H9 (cell line): ENCODE data around the gene BRCA1. TPM values are rescaled to one million over a fixed set of nuclear protein-coding genes. Genes with fewer than 3 reads are reported as not detected.

Experiments used
- DNase-seq: peaks from one replicate; pipeline ENCODE4 v3.0.0-alpha.2; 2017
- H2AFZ ChIP-seq: one replicate; pipeline ENCODE4 v1.6.1; 2013; ENCODE audit warnings: mild to moderate bottlenecking, low read length, control low read depth, moderate library complexity
- H2AK5ac ChIP-seq: 2 replicates; pipeline ENCODE4 v1.6.1; 2013; ENCODE audit warnings: low read length, control low read depth, mixed read lengths; ENCODE audit not compliant: insufficient read length
- H2BK120ac ChIP-seq: one replicate; pipeline ENCODE4 v1.6.1; 2013; ENCODE audit warnings: low read depth, mild to moderate bottlenecking, low read length, control low read depth, inconsistent platforms; ENCODE audit not compliant: poor library complexity, severe bottlenecking
- H2BK12ac ChIP-seq: 2 replicates; pipeline ENCODE4 v1.6.1; 2013; ENCODE audit warnings: low read length, control low read depth, mixed read lengths, low read depth; ENCODE audit not compliant: insufficient read length
- H2BK15ac ChIP-seq: 2 replicates; pipeline ENCODE4 v1.6.1; 2013; ENCODE audit warnings: low read depth, low read length, control low read depth
- H2BK20ac ChIP-seq: one replicate; pipeline ENCODE4 v1.6.1; 2013; ENCODE audit warnings: low read depth, mild to moderate bottlenecking, low read length, control low read depth, inconsistent platforms; ENCODE audit not compliant: poor library complexity, severe bottlenecking
- H2BK5ac ChIP-seq: 2 replicates; pipeline ENCODE4 v1.6.1; 2013; ENCODE audit warnings: low read length, control low read depth, mixed read lengths; ENCODE audit not compliant: insufficient read length
- H3K14ac ChIP-seq: 2 replicates; pipeline ENCODE4 v1.6.1; 2013; ENCODE audit warnings: low read length, control low read depth; ENCODE audit not compliant: insufficient read depth
- H3K18ac ChIP-seq: 2 replicates; pipeline ENCODE4 v1.6.1; 2013; ENCODE audit warnings: low read depth, mild to moderate bottlenecking, mixed read lengths, low read length, control low read depth; ENCODE audit not compliant: insufficient read length
- H3K23ac ChIP-seq: 2 replicates; pipeline ENCODE4 v1.6.1; 2013; ENCODE audit warnings: low read length, control low read depth, mixed read lengths, low read depth; ENCODE audit not compliant: insufficient read length
- H3K23me2 ChIP-seq: 2 replicates; pipeline ENCODE4 v1.6.1; 2013; ENCODE audit warnings: low read depth, mild to moderate bottlenecking, mixed read lengths, low read length, control low read depth; ENCODE audit not compliant: insufficient read length, poor library complexity, severe bottlenecking
- H3K27ac ChIP-seq: 2 replicates; pipeline ENCODE4 v1.5.1; 2013; ENCODE audit warnings: low read length, control low read depth, mixed read lengths, low read depth; ENCODE audit not compliant: insufficient read length
- H3K27me3 ChIP-seq: 2 replicates; pipeline ENCODE4 v1.6.1; 2013; ENCODE audit warnings: low read length, control low read depth, inconsistent platforms; ENCODE audit not compliant: insufficient read depth
- H3K4ac ChIP-seq: 2 replicates; pipeline ENCODE4 v1.6.1; 2013; ENCODE audit warnings: low read depth, mild to moderate bottlenecking, control low read depth, inconsistent platforms, low read length, moderate library complexity
- H3K4me1 ChIP-seq: 2 replicates; pipeline ENCODE4 v1.6.1; 2013; ENCODE audit warnings: low read length, control low read depth, inconsistent platforms; ENCODE audit not compliant: insufficient read depth
- H3K4me2 ChIP-seq: 2 replicates; pipeline ENCODE4 v1.6.1; 2013; ENCODE audit warnings: low read length, control low read depth, mixed read lengths; ENCODE audit not compliant: insufficient read length, insufficient read depth
- H3K56ac ChIP-seq: 2 replicates; pipeline ENCODE4 v1.6.1; 2013; ENCODE audit warnings: low read depth, mild to moderate bottlenecking, mixed read lengths, low read length, control low read depth; ENCODE audit not compliant: insufficient read length
- H3K79me1 ChIP-seq: 2 replicates; pipeline ENCODE4 v1.6.1; 2013; ENCODE audit warnings: low read depth, mild to moderate bottlenecking, moderate library complexity, low read length, control low read depth, inconsistent platforms; ENCODE audit not compliant: insufficient read depth, poor library complexity, severe bottlenecking
- H3K79me2 ChIP-seq: 2 replicates; pipeline ENCODE4 v1.6.1; 2013; ENCODE audit warnings: low read length, control low read depth, inconsistent platforms; ENCODE audit not compliant: insufficient read depth
- H3K9ac ChIP-seq: 2 replicates; pipeline ENCODE4 v1.6.1; 2013; ENCODE audit warnings: low read length, control low read depth, mixed read lengths; ENCODE audit not compliant: insufficient read length; ENCODE audit errors: extremely low read depth
- H3K9me3 ChIP-seq: one replicate; pipeline ENCODE4 v1.6.1; 2013; ENCODE audit warnings: low read depth, low read length, inconsistent platforms; ENCODE audit not compliant: control insufficient read depth
- H3T11ph ChIP-seq: one replicate; pipeline ENCODE4 v1.6.1; 2013; ENCODE audit warnings: mild to moderate bottlenecking, low read length, control low read depth, inconsistent platforms
- H4K20me1 ChIP-seq: one replicate; pipeline ENCODE4 v1.6.1; 2013; ENCODE audit not compliant: control insufficient read depth, insufficient read length, insufficient read depth
- H4K5ac ChIP-seq: 2 replicates; pipeline ENCODE4 v1.6.1; 2013; ENCODE audit warnings: low read depth, mild to moderate bottlenecking, mixed read lengths, low read length, control low read depth; ENCODE audit not compliant: insufficient read length
- H4K8ac ChIP-seq: replicated peaks from 2 replicates; pipeline ENCODE4 v1.6.1; 2013; ENCODE audit warnings: low read length, control low read depth, mixed read lengths, low read depth; ENCODE audit not compliant: insufficient read length
- H4K91ac ChIP-seq: 2 replicates; pipeline ENCODE4 v1.6.1; 2013; ENCODE audit warnings: low read depth, mild to moderate bottlenecking, moderate library complexity, mixed read lengths, low read length, control low read depth; ENCODE audit not compliant: insufficient read length
- H3K27ac Mint-ChIP-seq, 3 experiments: 2 replicates in 2 of 3; 3 replicates in 1 of 3; pipeline ENCODE4 v1.8.0; 2020 to 2021; ENCODE audit warnings: mixed read lengths in 3 of 3, mild to moderate bottlenecking in 1 of 3, moderate library complexity in 1 of 3
- H3K27me3 Mint-ChIP-seq: 2 replicates; pipeline ENCODE4 v1.8.0; 2021; ENCODE audit warnings: low read depth, mild to moderate bottlenecking, moderate library complexity, mixed read lengths
- H3K36me3 Mint-ChIP-seq, 3 experiments: 2 replicates in 2 of 3; 3 replicates in 1 of 3; pipeline ENCODE4 v1.8.0; 2020 to 2021; ENCODE audit warnings: low read depth in 3 of 3, mixed read lengths in 3 of 3; ENCODE audit not compliant: insufficient read depth in 1 of 3
- H3K4me1 Mint-ChIP-seq, 2 experiments: 2 replicates each; pipeline ENCODE4 v1.8.0; 2020; ENCODE audit warnings: mixed read lengths in 2 of 2
- H3K4me3 Mint-ChIP-seq, 2 experiments: 2 replicates in 1 of 2; 3 replicates in 1 of 2; pipeline ENCODE4 v1.8.0; 2020 to 2021; ENCODE audit warnings: mild to moderate bottlenecking in 2 of 2, mixed read lengths in 2 of 2, moderate library complexity in 1 of 2
- H3K9me3 Mint-ChIP-seq, 2 experiments: 2 replicates in 1 of 2; 3 replicates in 1 of 2; pipeline ENCODE4 v1.8.0; 2020; ENCODE audit warnings: mild to moderate bottlenecking in 2 of 2, mixed read lengths in 2 of 2, moderate library complexity in 1 of 2
- CTCF ChIP-seq: fragments of 200-600 bp; sonication (generic); conservative IDR thresholded peaks from 3 replicates; pipeline ENCODE4 v1.8.0; 2021; ENCODE audit warnings: antibody characterized with exemption, mild to moderate bottlenecking
- WGBS: extraction: QIAGEN DNeasy Blood & Tissue Kit; methylation state at CpG from one replicate; pipeline ENCODE4 v1.1.7; 2013; ENCODE audit warnings: missing lambda C conversion rate, low lambda C conversion rate, mixed read lengths; ENCODE audit not compliant: insufficient read length; ENCODE audit errors: extremely low coverage; 5-methylcytosine and 5-hydroxymethylcytosine counted together
- total RNA-seq: library from RNA; stranded (reverse); gene quantifications from 2 replicates; pipeline ENCODE4 v1.2.1, GENCODE V29; 2021

The BRCA1 gene
- total RNA-seq, 1 experiment from 2014 or later: 32.3 TPM

- Mint-ChIP-seq H3K27me3 (no peaks in the 10 kb centered on the region), H3K36me3 (peaks cover 3 to 38% (median 37%) of the 10 kb centered on the region in 3 experiments; a peak in 6 of 7 replicates), H3K4me3 (no peak overlapping the region), H3K27ac (peak overlapping the region in 2 of 3 experiments; percentile 14 to 88; a peak in 2 of 7 replicates), H3K9me3 (no peaks in the 10 kb centered on the region), H3K4me1 (peaks cover 10 to 14% of the 10 kb centered on the region in 2 experiments)
- no peak overlapping the region for H3T11ph ChIP-seq
- H3K27me3 ChIP-seq: no peaks in the 10 kb centered on the region
- no peak overlapping the region for H4K5ac ChIP-seq
- WGBS: no CpG with 5 or more reads among the region's 6 CpGs
- no peak overlapping the region for H4K8ac ChIP-seq
- H2AFZ ChIP-seq: no peak overlapping the region
- no peak overlapping the region for H3K56ac ChIP-seq
- H3K4me2 ChIP-seq: no peak overlapping the region
- no peak overlapping the region for H3K14ac ChIP-seq
- no peak overlapping the region for H2BK12ac ChIP-seq
- no peak overlapping the region for H3K9ac ChIP-seq
- H3K18ac ChIP-seq: no peak overlapping the region
- no peak overlapping the region for H2BK5ac ChIP-seq
- H2BK20ac ChIP-seq: no peak overlapping the region
- no peak overlapping the region for H2BK120ac ChIP-seq
- DNase-seq: no peak
- H3K9me3 ChIP-seq: no peaks in the 10 kb centered on the region
- H4K20me1 ChIP-seq: no peaks in the 10 kb centered on the region
- H3K4me1 ChIP-seq: no peaks in the 10 kb centered on the region
- H4K91ac ChIP-seq: no peak overlapping the region
- H3K79me2 ChIP-seq: no peaks in the 10 kb centered on the region
- no peak overlapping the region for H2AK5ac ChIP-seq
- H3K23ac ChIP-seq: no peak overlapping the region
- no peaks in the 10 kb centered on the region for H3K79me1 ChIP-seq
- H3K27ac ChIP-seq: no peak overlapping the region
- TF ChIP-seq CTCF: no peak
- H2BK15ac ChIP-seq: no peak overlapping the region
- H3K23me2 ChIP-seq: no peaks in the 10 kb centered on the region
- H3K4ac ChIP-seq: no peak overlapping the region
Measured at GRCh38 chr17:43068570-43069367, 56.4 kb downstream of the BRCA1 start.
